Cardiac muscle cell (in vitro differentiated cells and primary cell): ENCODE results near the gene PAWR. TPM values are rescaled to one million over a fixed set of nuclear protein-coding genes. Genes with fewer than 3 reads are reported as not detected.

Experiments
- DNase-seq, 2 donors: peaks; one replicate each; pipeline versions ENCODE4 v3.0.0 to v3.0.0-alpha.2; 2010 to 2017; ENCODE audit warnings: low read depth in 1 of 2, low spot score in 1 of 2
- H3K27ac ChIP-seq: fragments of 200-600 bp; sonication (generic); 2 replicates; pipeline ENCODE4 v1.5.1; 2016
- H3K27me3 ChIP-seq: fragments of 200-600 bp; sonication (generic); 2 replicates; pipeline ENCODE4 v1.6.0; 2016; ENCODE audit warnings: control low read depth
- H3K36me3 ChIP-seq: fragments of 200-600 bp; sonication (generic); 2 replicates; pipeline ENCODE4 v1.5.1; 2016; ENCODE audit warnings: control low read depth
- H3K4me1 ChIP-seq: fragments of 200-600 bp; sonication (generic); 2 replicates; pipeline ENCODE4 v1.8.1; 2017; ENCODE audit warnings: low read depth, mild to moderate bottlenecking, mixed run types
- H3K4me3 ChIP-seq: fragments of 200-600 bp; sonication (generic); 2 replicates; pipeline ENCODE4 v1.5.1; 2016; ENCODE audit warnings: mild to moderate bottlenecking
- H3K9me3 ChIP-seq: fragments of 200-600 bp; sonication (generic); 2 replicates; pipeline ENCODE4 v1.5.1; 2017; ENCODE audit warnings: low read depth, mild to moderate bottlenecking, control low read depth
- polyA plus RNA-seq: library from polyadenylated mRNA; unstranded; fragments of >200 nt; fragmentation: Nextera tagmentation; extraction: Ambion mirVana; gene quantifications from 2 replicates; pipeline ENCODE4 v1.2.1, GENCODE V29; 2016
- total RNA-seq: library from RNA; depleted of rRNA; stranded (reverse); fragments of >200 nt; gene quantifications from 2 replicates; pipeline ENCODE4 v1.2.3, GENCODE V29; 2016
- TF ChIP-seq, protein P1 (sequence below): IDR thresholded peaks from 2 replicates; pipeline ENCODE4 v1.5.1; 2012; ENCODE audit warnings: low read depth, mild to moderate bottlenecking, low read length

Gene PAWR
- total and polyA plus RNA-seq, 2 experiments from 2014 or later = 58.1 to 94.0 TPM

DNA sequence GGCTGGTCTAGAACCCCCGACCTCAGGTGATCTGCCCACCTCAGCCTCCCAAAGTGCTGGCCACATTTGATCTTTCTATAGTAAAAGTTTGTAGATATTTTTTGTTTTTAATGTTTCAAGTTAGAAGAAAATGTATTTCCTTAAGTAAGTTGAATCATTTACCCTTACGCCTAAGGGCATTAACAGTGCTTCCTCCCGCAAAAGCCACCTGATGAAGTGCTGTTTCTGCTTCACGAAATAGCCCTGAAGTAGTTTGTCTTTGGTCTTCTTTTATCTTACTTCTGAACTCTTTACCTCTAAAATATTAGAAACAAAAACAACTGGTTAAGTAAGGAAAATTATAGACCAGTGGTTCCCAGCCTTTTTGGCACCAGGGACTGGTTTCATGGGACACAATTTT is 22.7 kb downstream of the PAWR start:
- Histone ChIP-seq H3K9me3 (no peaks in the 10 kb centered on the region), H3K27ac (no peak overlapping the region), H3K4me3 (no peak overlapping the region), H3K4me1 (peaks cover 27% of the 10 kb centered on the region), H3K36me3 (no peaks in the 10 kb centered on the region), H3K27me3 (no peaks in the 10 kb centered on the region)
- TF ChIP-seq, protein P1, sequence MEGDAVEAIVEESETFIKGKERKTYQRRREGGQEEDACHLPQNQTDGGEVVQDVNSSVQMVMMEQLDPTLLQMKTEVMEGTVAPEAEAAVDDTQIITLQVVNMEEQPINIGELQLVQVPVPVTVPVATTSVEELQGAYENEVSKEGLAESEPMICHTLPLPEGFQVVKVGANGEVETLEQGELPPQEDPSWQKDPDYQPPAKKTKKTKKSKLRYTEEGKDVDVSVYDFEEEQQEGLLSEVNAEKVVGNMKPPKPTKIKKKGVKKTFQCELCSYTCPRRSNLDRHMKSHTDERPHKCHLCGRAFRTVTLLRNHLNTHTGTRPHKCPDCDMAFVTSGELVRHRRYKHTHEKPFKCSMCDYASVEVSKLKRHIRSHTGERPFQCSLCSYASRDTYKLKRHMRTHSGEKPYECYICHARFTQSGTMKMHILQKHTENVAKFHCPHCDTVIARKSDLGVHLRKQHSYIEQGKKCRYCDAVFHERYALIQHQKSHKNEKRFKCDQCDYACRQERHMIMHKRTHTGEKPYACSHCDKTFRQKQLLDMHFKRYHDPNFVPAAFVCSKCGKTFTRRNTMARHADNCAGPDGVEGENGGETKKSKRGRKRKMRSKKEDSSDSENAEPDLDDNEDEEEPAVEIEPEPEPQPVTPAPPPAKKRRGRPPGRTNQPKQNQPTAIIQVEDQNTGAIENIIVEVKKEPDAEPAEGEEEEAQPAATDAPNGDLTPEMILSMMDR = no peak
- DNase-seq = no peak

DNA sequence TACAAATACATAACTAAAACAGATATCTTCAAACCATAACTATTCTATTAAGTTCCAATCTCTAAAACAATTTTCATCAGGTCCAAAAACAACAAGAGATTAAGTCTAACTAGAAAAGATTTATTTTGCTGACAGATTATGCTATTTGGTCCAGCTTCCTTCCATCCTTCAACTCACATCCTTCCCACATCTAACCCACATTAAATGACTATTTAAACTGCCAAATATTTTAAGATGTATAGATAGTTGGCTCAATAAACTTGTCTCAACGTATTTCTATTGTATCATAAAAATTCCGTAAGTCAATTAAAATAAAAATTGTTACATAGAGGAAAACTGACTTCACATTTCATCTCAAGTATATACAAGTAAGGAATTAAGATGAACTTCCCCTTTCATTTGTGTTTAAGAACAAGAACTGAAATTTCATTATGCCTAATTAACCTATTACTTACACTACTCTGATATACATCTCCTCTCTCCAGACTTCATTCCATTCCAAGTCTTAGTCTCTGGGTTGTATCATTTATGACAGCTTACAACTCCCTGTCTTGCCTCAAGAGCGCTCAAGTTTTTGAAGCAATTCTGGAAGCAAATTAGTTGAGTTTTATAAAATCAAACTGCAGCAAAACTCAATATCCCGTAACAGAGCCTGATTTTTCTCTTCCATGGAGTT is 25.4 kb downstream of the PAWR start:
- no peaks in the 10 kb centered on the region for H3K9me3 ChIP-seq
- no peak overlapping the region for H3K4me3 ChIP-seq
- H3K27me3 ChIP-seq = no peaks in the 10 kb centered on the region
- no peaks in the 10 kb centered on the region for H3K36me3 ChIP-seq
- H3K27ac ChIP-seq = peak overlapping the region; percentile 71
- peaks cover 23% of the 10 kb centered on the region for H3K4me1 ChIP-seq
- TF ChIP-seq, protein P1 = no peak
- peak; percentile 21 to 25 for DNase-seq

DNA sequence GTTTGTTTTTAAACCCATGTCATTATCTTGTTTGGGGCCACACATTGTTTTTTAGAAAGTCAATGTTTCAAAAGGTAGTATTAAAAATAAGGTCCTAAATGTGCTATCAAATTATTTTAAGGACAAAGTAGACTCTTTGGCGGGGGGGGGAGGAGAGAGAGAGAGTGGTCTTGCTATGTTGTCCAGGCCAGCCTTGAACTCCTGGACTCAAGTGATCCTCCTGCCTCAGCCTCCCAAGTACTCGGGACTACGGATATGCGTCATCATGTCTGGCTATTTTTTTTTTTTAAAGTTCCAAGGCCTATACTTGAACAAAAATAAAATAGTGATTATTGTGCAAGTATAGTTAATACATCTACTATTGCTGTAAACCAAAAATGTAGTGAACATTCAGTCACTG is 26.2 kb downstream of the PAWR start:
- TF ChIP-seq, protein P1 = no peak
- Histone ChIP-seq H3K9me3 (no peaks in the 10 kb centered on the region), H3K36me3 (no peaks in the 10 kb centered on the region), H3K27me3 (no peaks in the 10 kb centered on the region), H3K4me3 (no peak overlapping the region), H3K4me1 (peaks cover 29% of the 10 kb centered on the region), H3K27ac (no peak overlapping the region)
- no peak for DNase-seq

DNA sequence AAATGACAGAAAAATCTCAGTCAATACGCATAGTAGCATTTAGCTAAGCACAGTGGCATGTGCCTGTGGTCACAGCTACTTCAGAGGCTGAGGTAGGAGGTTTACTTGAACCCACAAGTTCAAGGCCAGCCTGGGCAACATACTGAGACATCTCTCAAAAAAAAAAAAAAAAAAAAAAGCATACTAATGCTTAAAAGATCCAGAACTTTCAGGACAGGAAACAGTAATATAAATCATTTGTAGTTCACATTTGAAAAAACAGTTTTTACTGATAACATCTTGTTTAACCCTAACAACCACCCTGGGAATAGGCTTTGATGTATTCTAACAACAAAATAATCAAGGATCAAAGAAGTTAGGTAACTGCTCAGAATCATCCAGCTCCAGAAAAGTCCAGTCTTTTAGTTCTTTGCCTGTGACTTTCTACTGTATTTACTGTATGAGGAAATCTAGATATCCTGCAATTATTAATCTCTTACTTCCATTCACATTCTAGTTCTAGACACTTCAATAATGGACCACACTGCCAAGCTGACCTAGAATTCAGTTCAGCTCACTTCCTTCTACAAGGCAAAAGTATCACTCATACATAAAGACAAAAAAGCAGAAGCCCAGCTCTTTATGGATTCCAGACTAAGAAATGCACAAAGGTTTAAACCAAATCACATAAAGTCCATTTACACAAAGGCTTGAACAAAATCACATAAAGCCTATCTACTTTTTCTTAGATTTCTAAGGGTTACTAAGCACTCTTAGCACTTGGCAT is 28.5 kb downstream of the PAWR start:
- no peak overlapping the region for H3K4me3 ChIP-seq
- DNase-seq = no peak
- no peaks in the 10 kb centered on the region for H3K36me3 ChIP-seq
- TF ChIP-seq, protein P1 = no peak
- H3K27ac ChIP-seq = no peak overlapping the region
- peaks cover 31% of the 10 kb centered on the region for H3K4me1 ChIP-seq
- no peaks in the 10 kb centered on the region for H3K9me3 ChIP-seq
- H3K27me3 ChIP-seq = no peaks in the 10 kb centered on the region

DNA sequence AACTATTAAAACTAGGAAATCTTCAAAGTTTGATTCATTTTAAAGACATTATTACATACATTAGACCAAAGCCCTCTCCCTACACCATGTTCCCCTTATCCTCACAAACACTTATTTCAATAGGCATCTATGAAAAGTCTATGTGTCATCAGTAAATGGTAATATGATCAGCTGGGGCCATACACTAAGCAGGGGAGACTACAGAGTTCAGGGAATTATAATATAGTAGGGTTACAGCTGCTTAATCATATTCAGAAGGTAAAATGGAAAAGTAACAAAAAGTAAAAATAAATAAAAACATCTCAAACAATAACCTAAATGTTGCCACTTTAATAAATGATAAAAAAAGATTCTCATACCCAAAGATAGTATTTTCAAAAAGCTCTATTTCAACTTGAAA is 29.1 kb downstream of the PAWR start:
- Histone ChIP-seq H3K4me3 (no peak overlapping the region), H3K4me1 (peaks cover 25% of the 10 kb centered on the region), H3K27me3 (no peaks in the 10 kb centered on the region), H3K36me3 (no peaks in the 10 kb centered on the region), H3K27ac (no peak overlapping the region), H3K9me3 (no peaks in the 10 kb centered on the region)
- TF ChIP-seq, protein P1 = no peak
- no peak for DNase-seq
